Stomach (tissue), 9 donors: ENCODE results near the gene HSPA1L. TPM values are rescaled to one million over a fixed set of nuclear protein-coding genes. Genes with fewer than 3 reads are reported as not detected.
A peak's percentile ranks its signal among the peaks of the same experiment; 100 is the strongest.

Experiments used
- DNase-seq, 2 donors: peaks; one replicate each; pipeline versions ENCODE4 v3.0.0 to v3.0.0-alpha.2; 2013 to 2019
- H3K27ac ChIP-seq, 5 donors: fragments of 200-600 bp in 4 of 5; sonication (generic) in 4 of 5; one replicate each; pipeline ENCODE4 v1.5.1; 2013 to 2019; ENCODE audit warnings: mild to moderate bottlenecking in 1 of 5, moderate library complexity in 1 of 5
- H3K27me3 ChIP-seq, 3 donors: fragments of 200-600 bp; sonication (generic); one replicate each; pipeline ENCODE4 v1.5.1; 2017 to 2019; ENCODE audit warnings: mixed run types in 1 of 3
- H3K36me3 ChIP-seq, 4 donors: fragments of 200-600 bp; sonication (generic); 1 replicate in 3 of 4; 2 replicates in 1 of 4; pipeline ENCODE4 v1.5.1; 2016 to 2019
- H3K4me1 ChIP-seq, 4 donors: fragments of 200-600 bp; sonication (generic); one replicate each; pipeline ENCODE4 v1.5.1; 2016 to 2019
- H3K4me3 ChIP-seq, 4 donors: fragments of 200-600 bp; sonication (generic) in 3 of 4; one replicate each; pipeline ENCODE4 v1.5.1; 2016 to 2019; ENCODE audit warnings: mild to moderate bottlenecking in 1 of 4
- H3K9me3 ChIP-seq, 4 donors: fragments of 200-600 bp; sonication (generic); one replicate each; pipeline ENCODE4 v1.5.1; 2016 to 2019
- EP300 ChIP-seq: sonication (generic); formaldehyde crosslinking; IDR thresholded peaks from one replicate; pipeline ENCODE4 v1.6.1; 2017; ENCODE audit warnings: antibody characterized with exemption
- POLR2A ChIP-seq, 4 donors: fragments of 450-650 bp; IDR thresholded peaks; one replicate each; pipeline ENCODE4 v1.6.1; 2016; ENCODE audit warnings: antibody characterized with exemption in 4 of 4, control low read depth in 2 of 4, mild to moderate bottlenecking in 1 of 4, moderate library complexity in 1 of 4
- POLR2AphosphoS5 ChIP-seq, 3 donors: sonication (generic); formaldehyde crosslinking; IDR thresholded peaks; one replicate each; pipeline ENCODE4 v1.6.1; 2016; ENCODE audit warnings: antibody characterized with exemption in 3 of 3
- WGBS, 5 donors: extraction: QIAGEN DNeasy Blood & Tissue Kit in 3 of 5; methylation state at CpG; one replicate each; pipeline versions ENCODE4 v1.1.5 to v1.1.7; 2013 to 2018; 5-methylcytosine and 5-hydroxymethylcytosine counted together
- intact Hi-C: fragments of 100-400 bp; cut with DNase I; formaldehyde crosslinking; loops from one replicate; pipeline ENCODE4 v1.15.1; 2023; ENCODE audit warnings: low total_unique reads
- polyA plus RNA-seq, 3 donors: library from polyadenylated mRNA; stranded (reverse); fragments of 200-250 nt; gene quantifications; one replicate each; pipeline ENCODE4 v1.2.3, GENCODE V29; 2013
- total RNA-seq, 5 donors: library from RNA; depleted of rRNA; stranded (reverse); fragments of >200 nt; gene quantifications; one replicate each; pipeline versions ENCODE4 v1.1.0 to v1.2.3, GENCODE V29; 2014 to 2016
- TF ChIP-seq, protein P1 (sequence below), 7 experiments: fragments of 450-650 bp in 4 of 7; fragments of 200-600 bp in 3 of 7; sonication (generic) in 3 of 7; IDR thresholded peaks; one replicate each; pipeline ENCODE4 v1.5.1; 2016 to 2019; ENCODE audit warnings: antibody characterized with exemption in 7 of 7, control low read depth in 2 of 7, mild to moderate bottlenecking in 1 of 7
- donor health status: healthy with polysubstance abuse.
- donor health status: Bipolar disorder and iron deficiency.
- donor health status: healthy.

The HSPA1L gene
- total and polyA plus RNA-seq, 8 donors = 0.46 to 1.7 (median 0.98) TPM; not detected in 3

DNA sequence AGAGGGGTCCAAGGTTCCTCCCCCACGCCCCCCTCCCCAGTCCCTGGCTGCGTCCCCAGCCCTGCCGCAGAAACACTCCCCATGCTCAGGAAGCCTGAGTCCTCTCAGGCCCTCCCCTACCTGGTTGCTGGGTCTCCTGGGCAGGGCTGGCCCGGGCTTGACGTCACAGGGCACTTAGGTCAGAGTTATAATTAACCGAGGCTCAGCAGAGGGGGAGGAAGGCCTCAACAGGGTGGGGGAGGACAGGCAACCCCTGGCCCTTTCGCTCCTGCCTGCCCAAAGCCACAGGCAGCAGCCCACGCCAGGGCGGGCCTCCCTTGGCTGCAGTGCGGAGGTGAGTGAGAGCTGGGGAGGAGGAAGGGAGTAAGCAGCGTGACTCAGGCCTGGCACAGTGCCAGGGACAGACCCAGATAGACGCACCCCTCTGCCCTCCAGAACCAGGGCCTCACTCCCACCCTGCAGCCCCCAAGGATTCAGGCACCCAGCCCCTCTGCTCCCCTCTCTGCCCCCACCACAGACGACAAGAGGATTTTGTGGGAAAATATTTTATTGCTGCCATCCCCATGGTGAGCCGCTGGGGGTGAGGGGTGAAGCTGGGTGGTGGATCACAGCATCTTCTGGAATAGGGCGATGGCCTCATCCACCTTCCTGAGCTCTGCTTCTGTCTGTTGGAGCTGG, 38.0 kb downstream of the HSPA1L start, which contains the start of gene VWA7:
Gene VWA7, minus strand, starts transcription at position 340 of the 678 bp plus-strand sequence. CDS start 549 bp downstream, outside the sequence.
- Histone ChIP-seq H3K4me3 (peak within 1 kb of the TSS in 2 of 4 donors; percentile 1 to 24), H3K36me3 (peaks cover 32 to 44% (median 43%) of the 10 kb centered on the region in 4 donors), H3K9me3 (no peaks in the 10 kb centered on the region), H3K4me1 (peaks cover 28 to 44% (median 35%) of the 10 kb centered on the region in 4 donors), H3K27me3 (no peaks in the 10 kb centered on the region), H3K27ac (peak within 1 kb of the TSS; percentile 78 to 90 (median 84))
- TF ChIP-seq POLR2A (IDR thresholded peaks at IDR 0.05) = peak in 1 of 4 donors; percentile 34
- no peak for TF ChIP-seq EP300
- TF ChIP-seq POLR2AphosphoS5 (IDR thresholded peaks at IDR 0.05) = peak in 1 of 3 donors; percentile 83
- intact Hi-C loops = no loop called here
- 0 to 15% (median 11%) methylated on average over 3 to 15 of the region's 15 CpGs for WGBS, 5 donors
- peak; percentile 89 to 94 for DNase-seq

DNA sequence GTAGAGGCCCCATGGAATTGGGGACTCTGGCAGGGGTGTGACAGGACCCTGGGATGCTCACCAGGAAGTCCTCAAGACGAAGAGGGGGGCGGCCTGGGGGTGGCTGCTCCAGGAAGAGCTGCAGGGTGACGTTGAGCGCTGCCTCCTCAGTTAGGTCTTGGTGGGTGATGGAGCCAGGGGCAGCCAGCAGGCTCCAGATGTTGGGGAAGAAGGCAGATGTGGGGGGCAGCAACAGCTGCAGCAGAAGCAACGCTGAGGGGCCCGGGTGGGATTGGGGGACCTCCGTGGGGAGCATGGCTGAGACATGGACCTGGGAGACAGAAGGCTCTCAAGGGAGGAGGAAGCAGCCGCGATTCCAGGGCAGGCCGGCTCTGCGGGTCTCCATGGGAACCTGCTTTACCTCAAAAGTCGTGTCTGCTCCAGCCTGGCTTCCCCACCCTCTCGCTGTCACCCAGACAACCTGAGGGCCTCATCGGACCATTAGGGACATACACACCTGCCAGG, 38.5 kb downstream of the HSPA1L start:
- intact Hi-C loops = no loop called here
- TF ChIP-seq EP300 (no peak), POLR2A (IDR thresholded peaks at IDR 0.05) (no peak), POLR2AphosphoS5 (IDR thresholded peaks at IDR 0.05) (no peak)
- TF ChIP-seq, protein P1, sequence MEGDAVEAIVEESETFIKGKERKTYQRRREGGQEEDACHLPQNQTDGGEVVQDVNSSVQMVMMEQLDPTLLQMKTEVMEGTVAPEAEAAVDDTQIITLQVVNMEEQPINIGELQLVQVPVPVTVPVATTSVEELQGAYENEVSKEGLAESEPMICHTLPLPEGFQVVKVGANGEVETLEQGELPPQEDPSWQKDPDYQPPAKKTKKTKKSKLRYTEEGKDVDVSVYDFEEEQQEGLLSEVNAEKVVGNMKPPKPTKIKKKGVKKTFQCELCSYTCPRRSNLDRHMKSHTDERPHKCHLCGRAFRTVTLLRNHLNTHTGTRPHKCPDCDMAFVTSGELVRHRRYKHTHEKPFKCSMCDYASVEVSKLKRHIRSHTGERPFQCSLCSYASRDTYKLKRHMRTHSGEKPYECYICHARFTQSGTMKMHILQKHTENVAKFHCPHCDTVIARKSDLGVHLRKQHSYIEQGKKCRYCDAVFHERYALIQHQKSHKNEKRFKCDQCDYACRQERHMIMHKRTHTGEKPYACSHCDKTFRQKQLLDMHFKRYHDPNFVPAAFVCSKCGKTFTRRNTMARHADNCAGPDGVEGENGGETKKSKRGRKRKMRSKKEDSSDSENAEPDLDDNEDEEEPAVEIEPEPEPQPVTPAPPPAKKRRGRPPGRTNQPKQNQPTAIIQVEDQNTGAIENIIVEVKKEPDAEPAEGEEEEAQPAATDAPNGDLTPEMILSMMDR (IDR thresholded peaks at IDR 0.05) = no peak
- H3K4me3 ChIP-seq = peak overlapping the region in 2 of 4 donors; percentile 1 to 24
- peaks cover 28 to 38% (median 37%) of the 10 kb centered on the region in 4 donors for H3K36me3 ChIP-seq
- peak overlapping the region; percentile 78 to 90 (median 84) for H3K27ac ChIP-seq
- peaks cover 28 to 44% (median 35%) of the 10 kb centered on the region in 4 donors for H3K4me1 ChIP-seq
- WGBS, 5 donors = 25 to 37% (median 33%) methylated on average over 14 of the region's 14 CpGs
- H3K9me3 ChIP-seq = no peaks in the 10 kb centered on the region
- DNase-seq = no peak
- H3K27me3 ChIP-seq = no peaks in the 10 kb centered on the region

GRCh38 chr6:31775633-31776484, 39.2 kb downstream of the HSPA1L start:
- H3K4me1 ChIP-seq = peaks cover 28 to 44% (median 35%) of the 10 kb centered on the region in 4 donors
- intact Hi-C loops = no loop called here
- 53 to 72% (median 61%) methylated on average over 20 to 32 of the region's 32 CpGs for WGBS, 5 donors
- H3K36me3 ChIP-seq = peaks cover 22 to 31% (median 30%) of the 10 kb centered on the region in 4 donors
- no peak overlapping the region for H3K4me3 ChIP-seq
- H3K27me3 ChIP-seq = no peaks in the 10 kb centered on the region
- H3K9me3 ChIP-seq = no peaks in the 10 kb centered on the region
- DNase-seq = no peak
- peak overlapping the region; percentile 78 to 90 (median 84) for H3K27ac ChIP-seq
- TF ChIP-seq POLR2A (IDR thresholded peaks at IDR 0.05) = no peak

GRCh38 chr6:31775184-31775583, 39.9 kb downstream of the HSPA1L start:
- Histone ChIP-seq H3K36me3 (peaks cover 15 to 24% (median 24%) of the 10 kb centered on the region in 4 donors), H3K27me3 (no peaks in the 10 kb centered on the region), H3K27ac (peak overlapping the region; percentile 78 to 90 (median 84)), H3K4me3 (no peak overlapping the region), H3K4me1 (peaks cover 28 to 49% (median 35%) of the 10 kb centered on the region in 4 donors), H3K9me3 (no peaks in the 10 kb centered on the region)
- WGBS, 5 donors = 32 to 59% (median 44%) methylated on average over 4 of the region's 4 CpGs
- TF ChIP-seq, protein P1 (IDR thresholded peaks at IDR 0.05) = peak in 2 of 7 experiments; percentile 22 to 36
- no peak for TF ChIP-seq EP300
- peak in 2 of 3 donors; percentile 58 to 59 for TF ChIP-seq POLR2AphosphoS5 (IDR thresholded peaks at IDR 0.05)
- no peak for TF ChIP-seq POLR2A (IDR thresholded peaks at IDR 0.05)
- DNase-seq = peak; percentile 73 to 84
- intact Hi-C loops = no loop called here

DNA sequence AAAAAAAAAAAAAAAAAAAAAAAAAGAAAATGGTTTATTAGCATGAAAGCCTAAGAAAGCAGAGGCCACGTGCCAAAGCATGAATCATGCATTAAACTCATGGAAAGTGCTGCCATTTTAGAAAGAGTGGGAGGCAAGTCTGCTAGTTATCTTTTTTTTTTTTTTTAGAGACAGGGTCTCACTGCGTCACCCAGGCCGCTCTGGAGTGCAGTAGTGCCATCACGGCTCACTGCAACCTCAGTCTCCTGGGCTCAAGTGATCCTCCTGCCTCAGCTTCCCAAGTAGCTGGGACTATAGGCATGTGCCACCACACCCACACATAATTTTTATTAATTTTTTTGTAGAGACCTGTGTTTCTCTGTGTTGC, 43.1 kb downstream of the HSPA1L start:
- 59 to 77% (median 74%) methylated on average over 4 of the region's 4 CpGs for WGBS, 5 donors
- no peaks in the 10 kb centered on the region for H3K36me3 ChIP-seq
- intact Hi-C loops = no loop called here
- TF ChIP-seq POLR2A (IDR thresholded peaks at IDR 0.05) (no peak), EP300 (no peak)
- TF ChIP-seq, protein P1 (IDR thresholded peaks at IDR 0.05) = no peak
- no peaks in the 10 kb centered on the region for H3K27me3 ChIP-seq
- DNase-seq = no peak
- H3K4me3 ChIP-seq = no peak overlapping the region
- H3K4me1 ChIP-seq = peaks cover 23 to 42% (median 28%) of the 10 kb centered on the region in 4 donors
- H3K27ac ChIP-seq = no peak overlapping the region
- no peaks in the 10 kb centered on the region for H3K9me3 ChIP-seq
